ENCODE measurements around the gene SLC28A3. TPM values are rescaled to one million over a fixed set of nuclear protein-coding genes. Genes with fewer than 3 reads are reported as not detected.
"Not testable (repeated sequence)": the region's sequence is repeated elsewhere in the genome, so short reads cannot be mapped to it uniquely, and the experiment has no call there.

Gene SLC28A3, protein sequence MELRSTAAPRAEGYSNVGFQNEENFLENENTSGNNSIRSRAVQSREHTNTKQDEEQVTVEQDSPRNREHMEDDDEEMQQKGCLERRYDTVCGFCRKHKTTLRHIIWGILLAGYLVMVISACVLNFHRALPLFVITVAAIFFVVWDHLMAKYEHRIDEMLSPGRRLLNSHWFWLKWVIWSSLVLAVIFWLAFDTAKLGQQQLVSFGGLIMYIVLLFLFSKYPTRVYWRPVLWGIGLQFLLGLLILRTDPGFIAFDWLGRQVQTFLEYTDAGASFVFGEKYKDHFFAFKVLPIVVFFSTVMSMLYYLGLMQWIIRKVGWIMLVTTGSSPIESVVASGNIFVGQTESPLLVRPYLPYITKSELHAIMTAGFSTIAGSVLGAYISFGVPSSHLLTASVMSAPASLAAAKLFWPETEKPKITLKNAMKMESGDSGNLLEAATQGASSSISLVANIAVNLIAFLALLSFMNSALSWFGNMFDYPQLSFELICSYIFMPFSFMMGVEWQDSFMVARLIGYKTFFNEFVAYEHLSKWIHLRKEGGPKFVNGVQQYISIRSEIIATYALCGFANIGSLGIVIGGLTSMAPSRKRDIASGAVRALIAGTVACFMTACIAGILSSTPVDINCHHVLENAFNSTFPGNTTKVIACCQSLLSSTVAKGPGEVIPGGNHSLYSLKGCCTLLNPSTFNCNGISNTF
- under 1 TPM in 1 of 2 donors, not detected in 1; 0.11 TPM for total RNA-seq
- polyA plus RNA-seq (2013, experiment 1 of 2), result not detected
- not detected for polyA plus RNA-seq (2013, experiment 2 of 2)
- long read RNA-seq, experiment 1, result 0 reads
- long read RNA-seq, experiment 2, result 0 reads
- long read RNA-seq, experiment 3, result 0 reads
- long read RNA-seq, experiment 4, result 0 reads

GRCh38 chr9:84340535-84340934 lies at the start of gene SLC28A3:
TSS of gene SLC28A3 (minus strand) at chr9:84340758. CDS start at chr9:84340633, 125 bp downstream.
- no peaks in the 10 kb centered on the region for H3K36me3 Mint-ChIP-seq (ENCODE audit: low read depth)
- H3K9ac ChIP-seq (ENCODE audit: extremely low read depth, low read length, poor library complexity, severe bottlenecking), result no peak within 1 kb of the TSS
- WGBS, 2 experiments (ENCODE audit: insufficient coverage in 1 of 2, insufficient read length in 1 of 2), result 50 to 86% methylated on average over 1 to 5 of the region's 5 CpGs
- H3K9me3 Mint-ChIP-seq, result no peaks in the 10 kb centered on the region
- no peak within 1 kb of the TSS for H3K27ac Mint-ChIP-seq
- H3K4me1 Mint-ChIP-seq, result peaks cover 20% of the 10 kb centered on the region
- no peak within 1 kb of the TSS for H3K4me3 ChIP-seq (ENCODE audit: low read length)
- H3K27ac ChIP-seq (ENCODE audit: low read depth, low read length), result no peak within 1 kb of the TSS
- peak; percentile 73 for DNase-seq
- H3K4me3 Mint-ChIP-seq, result no peak within 1 kb of the TSS
- H3K27me3 ChIP-seq (ENCODE audit: control insufficient read depth, insufficient read depth, low read length, poor library complexity, severe bottlenecking), result no peaks in the 10 kb centered on the region
- H3K9me3 ChIP-seq (ENCODE audit: control insufficient read depth, low read length), result no peaks in the 10 kb centered on the region
- no peaks in the 10 kb centered on the region for H3K27me3 Mint-ChIP-seq (ENCODE audit: insufficient read depth)
- no peak for TF ChIP-seq CTCF (conservative IDR thresholded peaks at IDR 0.05)
- no peaks in the 10 kb centered on the region for H3K36me3 ChIP-seq (ENCODE audit: control insufficient read depth, insufficient read depth, low read length)
- H3K4me1 ChIP-seq (ENCODE audit: control insufficient read depth, insufficient read depth, low read length), result peaks cover 3% of the 10 kb centered on the region

- not testable (repeated sequence) for H3K27me3 Mint-ChIP-seq (ENCODE audit: insufficient read depth); H3K27me3 ChIP-seq (ENCODE audit: control insufficient read depth, insufficient read depth, low read length, poor library complexity, severe bottlenecking); H3K27ac ChIP-seq (ENCODE audit: low read depth, low read length); H3K9ac ChIP-seq (ENCODE audit: extremely low read depth, low read length, poor library complexity, severe bottlenecking); H3K4me3 Mint-ChIP-seq; DNase-seq; H3K36me3 Mint-ChIP-seq (ENCODE audit: low read depth); H3K36me3 ChIP-seq (ENCODE audit: control insufficient read depth, insufficient read depth, low read length); H3K4me1 ChIP-seq (ENCODE audit: control insufficient read depth, insufficient read depth, low read length); H3K9me3 Mint-ChIP-seq; H3K4me3 ChIP-seq (ENCODE audit: low read length); H3K9me3 ChIP-seq (ENCODE audit: control insufficient read depth, low read length); H3K27ac Mint-ChIP-seq
- peaks cover 14% of the 10 kb centered on the region for H3K4me1 Mint-ChIP-seq
- 76 to 84% methylated on average over 6 to 7 of the region's 7 CpGs for WGBS, 2 experiments (ENCODE audit: insufficient coverage in 1 of 2, insufficient read length in 1 of 2)
Measured at GRCh38 chr9:84390254-84390653, 49.7 kb upstream of the SLC28A3 start.

DNA sequence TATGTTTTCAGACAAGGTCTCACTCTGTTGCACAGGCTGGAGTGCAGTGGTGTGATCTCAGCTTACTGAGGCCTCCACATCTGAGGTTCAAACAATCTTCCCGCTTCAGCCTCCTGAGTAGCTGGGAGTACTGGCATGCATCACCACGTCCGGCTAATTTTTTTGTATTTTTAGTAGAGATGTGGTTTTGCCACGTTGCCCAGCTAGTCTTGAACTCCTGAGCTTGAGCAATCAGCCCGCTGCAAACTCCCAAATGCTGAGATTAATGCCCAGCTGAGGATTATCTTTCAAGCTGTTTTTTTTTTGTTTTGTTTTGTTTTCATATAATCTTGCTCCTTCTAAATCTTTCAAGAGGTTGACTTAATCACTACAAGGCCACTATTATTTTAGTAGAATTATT lies 47.3 kb upstream of the SLC28A3 start:
- Histone ChIP-seq H3K36me3 (ENCODE audit: control insufficient read depth, insufficient read depth, low read length) (no peaks in the 10 kb centered on the region), H3K4me1 (ENCODE audit: control insufficient read depth, insufficient read depth, low read length) (no peaks in the 10 kb centered on the region), H3K27me3 (ENCODE audit: control insufficient read depth, insufficient read depth, low read length, poor library complexity, severe bottlenecking) (no peaks in the 10 kb centered on the region), H3K9me3 (ENCODE audit: control insufficient read depth, low read length) (peaks cover 5% of the 10 kb centered on the region), H3K9ac (ENCODE audit: extremely low read depth, low read length, poor library complexity, severe bottlenecking) (no peak overlapping the region), H3K4me3 (ENCODE audit: low read length) (no peak overlapping the region), H3K27ac (ENCODE audit: low read depth, low read length) (no peak overlapping the region)
- 94 to 95% methylated on average over 4 to 5 of the region's 5 CpGs for WGBS, 2 experiments (ENCODE audit: insufficient coverage in 1 of 2, insufficient read length in 1 of 2)
- Mint-ChIP-seq H3K4me3 (no peak overlapping the region), H3K9me3 (no peaks in the 10 kb centered on the region), H3K27me3 (ENCODE audit: insufficient read depth) (peaks cover 1% of the 10 kb centered on the region), H3K36me3 (ENCODE audit: low read depth) (no peaks in the 10 kb centered on the region), H3K4me1 (peaks cover 8% of the 10 kb centered on the region), H3K27ac (no peak overlapping the region)
- TF ChIP-seq CTCF (conservative IDR thresholded peaks at IDR 0.05), result no peak
- no peak for DNase-seq
